NCI-H2196 (cell line): ENCODE measurements around the gene METRN.
A peak's percentile ranks its signal among the peaks of the same experiment; 100 is the strongest.

Source experiments
- DNase-seq: peaks from one replicate; lab custom pipeline; 2025; ENCODE audit not compliant: unreplicated experiment; lab: John Stamatoyannopoulos, UW

METRN gene

DNA sequence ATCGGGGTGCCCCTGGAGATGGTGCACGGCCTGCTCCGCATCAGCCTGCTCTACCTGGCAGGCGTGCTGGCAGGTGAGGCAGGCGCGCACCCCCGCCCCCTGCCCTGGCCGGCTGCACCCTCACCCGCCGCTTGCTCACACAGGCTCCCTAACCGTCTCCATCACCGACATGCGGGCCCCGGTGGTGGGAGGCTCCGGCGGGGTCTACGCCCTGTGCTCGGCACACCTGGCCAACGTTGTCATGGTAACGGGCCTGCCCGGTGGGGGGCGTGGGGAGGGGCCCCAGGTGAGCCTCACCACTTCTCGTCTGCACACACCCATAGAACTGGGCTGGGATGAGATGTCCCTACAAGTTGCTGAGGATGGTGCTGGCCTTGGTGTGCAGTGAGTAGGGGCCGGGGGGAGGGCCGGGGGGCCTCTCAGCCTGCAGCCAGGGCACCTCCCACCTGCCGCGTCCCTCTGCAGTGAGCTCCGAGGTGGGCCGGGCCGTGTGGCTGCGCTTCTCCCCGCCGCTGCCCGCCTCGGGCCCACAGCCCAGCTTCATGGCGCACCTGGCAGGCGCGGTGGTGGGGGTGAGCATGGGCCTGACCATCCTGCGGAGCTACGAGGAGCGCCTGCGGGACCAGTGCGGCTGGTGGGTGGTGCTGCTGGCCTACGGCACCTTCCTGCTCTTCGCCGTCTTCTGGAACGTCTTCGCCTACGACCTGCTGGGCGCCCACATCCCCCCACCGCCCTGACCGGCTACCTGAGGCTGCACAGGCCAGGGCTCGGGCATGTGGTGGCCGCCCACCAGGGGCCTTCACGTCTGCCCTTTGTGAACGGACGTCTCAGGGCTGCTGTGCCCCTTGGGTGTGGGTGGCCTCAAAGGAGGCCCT, 37.4 kb upstream of the METRN start:
- DNase-seq: peak; percentile 56

GRCh38 chr16:678209-678857, 36.6 kb upstream of the METRN start:
- peak; percentile 46 for DNase-seq

- peak; percentile 91 for DNase-seq
Observed at GRCh38 chr16:678858-679813, 35.8 kb upstream of the METRN start.

- DNase-seq: peak; percentile 86
Observed at GRCh38 chr16:679814-680624, 34.9 kb upstream of the METRN start, which contains the start of gene STUB1. TSS of gene STUB1 (plus strand) at chr16:680410. CDS start at chr16:680526, 116 bp downstream.

GRCh38 chr16:680625-680945, 34.3 kb upstream of the METRN start:
- no peak for DNase-seq

DNA sequence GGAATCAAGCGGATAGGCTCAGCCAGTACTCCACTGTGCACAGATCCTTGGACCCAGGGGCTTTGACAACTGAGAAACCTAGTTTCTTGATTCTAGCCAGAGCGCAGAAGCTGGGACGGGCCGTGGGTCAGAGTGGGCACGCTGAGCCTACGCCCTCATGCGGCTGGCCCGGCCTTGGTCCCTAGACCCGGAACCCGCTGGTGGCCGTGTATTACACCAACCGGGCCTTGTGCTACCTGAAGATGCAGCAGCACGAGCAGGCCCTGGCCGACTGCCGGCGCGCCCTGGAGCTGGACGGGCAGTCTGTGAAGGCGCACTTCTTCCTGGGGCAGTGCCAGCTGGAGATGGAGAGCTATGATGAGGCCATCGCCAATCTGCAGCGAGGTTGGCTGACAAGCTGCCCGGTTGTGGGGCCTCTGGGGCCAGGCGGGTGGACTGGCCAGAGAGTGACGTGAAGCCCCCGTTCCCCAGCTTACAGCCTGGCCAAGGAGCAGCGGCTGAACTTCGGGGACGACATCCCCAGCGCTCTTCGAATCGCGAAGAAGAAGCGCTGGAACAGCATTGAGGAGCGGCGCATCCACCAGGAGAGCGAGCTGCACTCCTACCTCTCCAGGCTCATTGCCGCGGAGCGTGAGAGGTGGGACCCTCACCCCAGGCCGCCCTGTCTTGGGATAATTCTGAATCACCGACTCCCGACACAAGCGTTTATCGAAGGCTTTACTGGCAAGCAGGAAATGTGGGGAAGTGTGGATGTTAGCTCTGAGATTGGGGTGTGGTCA, 33.8 kb upstream of the METRN start:
- peak; percentile 38 for DNase-seq

DNA sequence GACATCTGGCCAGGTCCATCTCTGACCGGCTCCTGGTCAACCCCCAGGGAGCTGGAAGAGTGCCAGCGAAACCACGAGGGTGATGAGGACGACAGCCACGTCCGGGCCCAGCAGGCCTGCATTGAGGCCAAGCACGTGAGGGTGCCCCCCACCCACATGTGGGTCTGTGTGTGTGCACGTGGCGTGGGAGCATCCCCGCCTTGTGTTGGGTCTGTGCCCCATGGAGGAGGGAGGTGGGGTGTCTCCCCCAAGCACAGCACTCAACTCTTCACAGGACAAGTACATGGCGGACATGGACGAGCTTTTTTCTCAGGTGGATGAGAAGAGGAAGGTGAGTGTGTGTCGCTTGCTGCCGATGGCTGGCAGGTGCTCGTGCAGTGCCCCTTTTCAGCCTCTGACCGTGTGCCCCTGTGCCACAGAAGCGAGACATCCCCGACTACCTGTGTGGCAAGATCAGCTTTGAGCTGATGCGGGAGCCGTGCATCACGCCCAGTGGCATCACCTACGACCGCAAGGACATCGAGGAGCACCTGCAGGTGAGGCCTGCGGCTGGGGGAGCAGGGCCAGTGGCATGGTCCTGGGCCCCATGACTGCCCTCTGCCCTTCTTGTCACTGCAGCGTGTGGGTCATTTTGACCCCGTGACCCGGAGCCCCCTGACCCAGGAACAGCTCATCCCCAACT, 33.0 kb upstream of the METRN start:
- DNase-seq: no peak

DNA sequence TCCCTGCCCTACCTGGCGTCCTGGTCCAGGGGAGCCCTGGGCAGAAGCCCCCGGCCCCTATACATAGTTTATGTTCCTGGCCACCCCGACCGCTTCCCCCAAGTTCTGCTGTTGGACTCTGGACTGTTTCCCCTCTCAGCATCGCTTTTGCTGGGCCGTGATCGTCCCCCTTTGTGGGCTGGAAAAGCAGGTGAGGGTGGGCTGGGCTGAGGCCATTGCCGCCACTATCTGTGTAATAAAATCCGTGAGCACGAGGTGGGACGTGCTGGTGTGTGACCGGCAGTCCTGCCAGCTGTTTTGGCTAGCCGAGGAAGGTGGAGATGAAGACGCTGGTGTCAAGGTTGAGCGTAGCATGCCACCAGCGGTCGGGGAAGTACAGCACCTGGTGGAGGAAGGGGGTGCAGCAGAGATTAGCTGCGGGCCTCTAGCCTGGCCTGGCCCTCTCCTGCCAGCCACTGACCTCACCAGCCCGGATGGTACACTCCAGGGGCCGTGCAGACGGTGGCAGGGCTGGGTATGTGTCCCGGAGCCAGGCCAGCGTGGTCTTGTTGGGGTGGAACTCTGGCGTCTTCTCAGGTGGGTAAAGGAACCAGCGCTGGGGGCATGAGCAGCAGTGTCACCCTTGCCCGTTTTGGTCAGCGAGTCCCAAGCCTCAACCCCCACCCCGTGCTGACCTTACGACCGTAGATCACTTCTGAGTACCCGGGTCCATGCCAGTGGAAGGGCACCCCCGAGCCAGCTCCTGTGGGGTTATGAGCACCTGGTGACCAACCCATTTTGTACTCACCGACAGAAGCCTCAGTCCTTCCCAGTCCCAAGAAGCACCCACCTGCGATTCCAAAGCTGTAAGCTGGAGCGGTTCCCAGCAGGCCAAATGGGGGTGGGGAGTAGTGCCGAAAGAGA, 32.2 kb upstream of the METRN start:
- DNase-seq: no peak

GRCh38 chr16:683396-684070, 31.4 kb upstream of the METRN start:
- no peak for DNase-seq

DNA sequence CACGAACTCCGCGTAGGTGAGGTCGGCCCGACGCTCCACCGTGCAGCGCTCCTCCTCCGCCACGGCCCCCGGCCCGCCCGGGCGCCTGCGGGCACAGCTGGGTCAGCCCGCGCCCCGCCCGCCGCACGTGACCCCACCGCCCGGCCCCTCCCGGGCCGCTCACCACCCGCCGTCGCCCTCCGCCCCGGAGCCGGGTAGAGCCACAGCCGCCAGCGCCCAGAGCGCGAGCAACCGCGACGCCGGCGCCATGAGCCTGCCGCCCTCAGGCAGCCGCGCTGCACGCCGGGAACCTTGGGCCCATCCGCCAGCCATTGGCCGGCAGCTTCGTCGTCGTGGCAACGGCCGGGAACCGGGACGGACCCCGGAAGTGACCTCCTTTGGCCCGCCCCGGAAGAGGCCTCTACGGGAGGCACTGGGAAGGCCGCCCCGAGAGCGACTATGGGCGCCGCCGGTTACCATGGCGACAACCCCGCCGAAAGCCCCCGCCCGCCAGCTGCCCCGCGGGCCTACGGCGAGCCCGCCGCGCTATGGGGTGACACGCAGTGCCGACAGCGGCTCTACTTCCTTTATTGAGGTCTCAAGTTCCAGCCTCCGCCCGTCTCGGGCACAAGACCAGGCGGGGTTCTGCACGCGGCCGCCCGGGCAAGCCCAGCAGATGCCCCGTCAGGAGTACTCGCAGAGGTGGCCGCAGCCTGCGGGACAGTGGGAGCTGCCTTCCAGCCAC, 30.7 kb upstream of the METRN start, which contains the start of gene JMJD8:
Gene JMJD8, minus strand, starts transcription at position 264 of the 724 bp plus-strand sequence. Its CDS starts 15 bp downstream, at position 249.
- DNase-seq: peak; percentile 99

GRCh38 chr16:684961-685696, 29.8 kb upstream of the METRN start:
- peak; percentile 91 for DNase-seq

GRCh38 chr16:685967-686366, 29.0 kb upstream of the METRN start:
- peak; percentile 80 for DNase-seq

DNA sequence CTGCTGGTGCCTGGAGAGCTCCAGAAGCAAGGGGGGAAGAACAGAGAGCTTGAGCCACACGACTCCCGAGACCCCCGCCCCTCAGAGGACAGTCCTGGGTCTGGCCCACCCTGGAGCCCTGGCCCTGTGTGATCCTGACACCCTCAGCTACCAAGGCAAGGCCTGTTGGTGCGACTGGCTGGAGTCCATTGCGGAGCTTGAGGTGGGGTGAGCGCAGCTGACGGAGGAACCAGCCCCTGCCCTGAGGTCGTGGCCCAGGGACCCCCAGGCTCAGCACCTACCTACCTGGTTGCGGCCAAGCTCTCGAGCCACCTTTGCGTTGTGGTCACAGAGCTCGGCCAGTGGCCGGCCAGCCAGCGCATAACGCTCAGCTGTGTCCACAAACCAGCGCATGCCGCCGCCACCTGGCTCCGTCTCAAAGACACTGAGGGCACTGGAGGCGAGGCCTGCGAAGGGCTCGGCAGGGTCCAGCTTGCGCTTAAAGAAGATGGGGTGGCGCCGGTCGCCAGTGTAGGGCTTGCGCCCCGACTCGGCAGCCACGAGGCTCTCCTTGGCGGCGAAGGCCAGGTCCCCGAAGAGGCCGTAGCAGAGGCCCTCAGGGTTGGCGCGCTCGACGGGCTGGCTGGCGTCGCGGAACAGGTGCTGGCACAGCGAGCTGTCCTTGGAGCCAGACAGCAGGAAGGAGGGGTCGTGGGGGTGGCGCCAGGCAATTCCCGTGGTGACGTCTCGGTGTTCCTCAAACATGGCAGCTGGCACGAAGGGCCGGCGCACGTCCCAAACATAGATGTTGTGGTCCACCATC, 28.3 kb upstream of the METRN start:
- DNase-seq: no peak

DNA sequence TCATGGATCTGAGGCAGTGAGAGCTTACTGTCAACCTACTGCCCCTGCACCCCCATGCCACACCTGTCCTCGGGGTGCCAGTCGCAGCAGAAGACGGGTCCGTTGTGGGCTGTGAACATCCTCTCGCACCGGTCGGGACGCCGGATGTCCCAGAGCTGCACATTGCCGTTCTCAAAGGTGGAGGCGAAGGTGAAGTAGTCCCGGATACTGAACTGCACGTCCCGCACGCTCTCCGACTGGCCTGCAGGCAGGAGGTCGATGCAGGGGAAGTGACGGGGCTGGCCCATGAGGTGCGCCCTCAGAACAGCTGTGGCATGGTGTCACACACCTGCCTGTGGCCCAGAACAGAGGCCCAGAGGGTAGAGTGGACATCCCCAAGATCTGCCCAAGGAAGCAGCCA, 27.4 kb upstream of the METRN start:
- no peak for DNase-seq

DNA sequence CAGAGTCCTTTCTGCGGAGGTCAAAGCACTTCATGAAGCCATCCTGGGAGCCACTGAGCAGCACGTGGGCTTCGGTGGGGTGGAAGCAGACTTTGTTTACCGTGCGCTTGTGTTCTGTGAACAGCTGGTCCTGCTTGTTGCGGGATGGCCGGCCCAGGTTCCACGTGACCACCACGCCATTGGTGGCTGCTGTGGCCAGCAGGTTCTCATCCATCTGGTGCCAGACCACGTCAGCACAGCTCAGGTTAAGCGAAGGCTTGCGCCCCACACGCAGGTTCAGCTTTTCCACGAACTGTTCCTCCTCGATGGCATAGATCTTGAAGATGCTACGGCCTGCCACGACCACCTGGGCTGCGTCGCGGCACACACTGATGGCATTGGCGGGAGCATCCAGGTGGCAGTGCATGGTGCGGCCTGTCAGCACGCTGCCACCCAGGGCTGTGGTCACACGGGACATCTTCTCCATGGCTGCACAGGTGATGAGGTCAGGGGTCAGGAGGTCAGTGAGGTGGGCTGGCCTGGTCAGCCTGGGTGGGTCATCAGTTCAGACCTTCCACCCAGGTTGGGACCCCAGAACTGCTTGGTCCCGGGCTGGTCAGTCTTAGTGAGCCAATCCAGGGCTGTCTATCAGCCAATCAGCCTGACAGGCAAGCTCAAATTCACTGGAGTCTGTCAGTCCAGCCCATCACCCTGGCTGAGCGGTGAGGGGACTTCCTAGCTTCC, 25.6 kb upstream of the METRN start:
- DNase-seq: no peak
